Measurements from ENCODE around the gene ARHGAP9.

The ARHGAP9 gene

GRCh38 chr12:57488402-57489156, 8.9 kb upstream of the ARHGAP9 start:
- Histone ChIP-seq H3K9me3 (ENCODE audit: insufficient read depth, low read depth, low read length) (no peaks in the 10 kb centered on the region), H2AFZ (ENCODE audit: low read length) (no peak overlapping the region), H3K9me2 (replicated peaks; ENCODE audit: low read depth, low read length) (no peaks in the 10 kb centered on the region), H3K4me1 (ENCODE audit: insufficient read depth, low read length, poor library complexity, severe bottlenecking) (peaks cover 19% of the 10 kb centered on the region), H3K36me3 (ENCODE audit: insufficient read depth, low read length) (peaks cover 22% of the 10 kb centered on the region; the same call in 1 of the 2 replicates), H3F3A (ENCODE audit: low read depth) (no peaks in the 10 kb centered on the region), H3K4me3 (ENCODE audit: low read length, poor library complexity, severe bottlenecking) (peak overlapping the region; percentile 90), H3K4me2 (ENCODE audit: low read depth, low read length, poor library complexity, severe bottlenecking) (peak overlapping the region; percentile 91), H4K20me1 (ENCODE audit: insufficient read depth, low read length, poor library complexity, severe bottlenecking) (peaks cover 29% of the 10 kb centered on the region), H3K79me2 (ENCODE audit: insufficient read depth, low read length) (peaks cover 32% of the 10 kb centered on the region), H3K27me3 (ENCODE audit: insufficient read depth, low read length, poor library complexity, severe bottlenecking) (no peaks in the 10 kb centered on the region), H3K9ac (ENCODE audit: low read depth, low read length, poor library complexity, severe bottlenecking) (peak overlapping the region; percentile 97)
- TF ChIP-seq CTCF (conservative IDR thresholded peaks at IDR 0.05; ENCODE audit: low read length) (no peak), EZH2phosphoT487 (IDR thresholded peaks at IDR 0.05; ENCODE audit: borderline replicate concordance) (no peak)

GRCh38 chr12:57487597-57488401, 8.1 kb upstream of the ARHGAP9 start, which contains the start of gene MARS1:
TSS of gene MARS1 (plus strand) at chr12:57488068. CDS start at chr12:57488091, 23 bp downstream.
- H4K20me1 ChIP-seq (ENCODE audit: insufficient read depth, low read length, poor library complexity, severe bottlenecking): peaks cover 26% of the 10 kb centered on the region
- no peaks in the 10 kb centered on the region for H3F3A ChIP-seq (ENCODE audit: low read depth)
- H3K9me3 ChIP-seq (ENCODE audit: insufficient read depth, low read depth, low read length): no peaks in the 10 kb centered on the region
- TF ChIP-seq CTCF (conservative IDR thresholded peaks at IDR 0.05; ENCODE audit: low read length) (peak; percentile 61), EZH2phosphoT487 (IDR thresholded peaks at IDR 0.05; ENCODE audit: borderline replicate concordance) (no peak)
- H3K4me3 ChIP-seq (ENCODE audit: low read length, poor library complexity, severe bottlenecking): peak within 1 kb of the TSS; percentile 90
- peak within 1 kb of the TSS; percentile 91 for H3K4me2 ChIP-seq (ENCODE audit: low read depth, low read length, poor library complexity, severe bottlenecking)
- peak within 1 kb of the TSS; percentile 97 for H3K9ac ChIP-seq (ENCODE audit: low read depth, low read length, poor library complexity, severe bottlenecking)
- H2AFZ ChIP-seq (ENCODE audit: low read length): peak within 1 kb of the TSS; percentile 71
- peaks cover 19% of the 10 kb centered on the region; the same call in 1 of the 2 replicates for H3K36me3 ChIP-seq (ENCODE audit: insufficient read depth, low read length)
- peaks cover 19% of the 10 kb centered on the region for H3K4me1 ChIP-seq (ENCODE audit: insufficient read depth, low read length, poor library complexity, severe bottlenecking)
- no peaks in the 10 kb centered on the region for H3K9me2 ChIP-seq (replicated peaks; ENCODE audit: low read depth, low read length)
- H3K27me3 ChIP-seq (ENCODE audit: insufficient read depth, low read length, poor library complexity, severe bottlenecking): no peaks in the 10 kb centered on the region
- H3K79me2 ChIP-seq (ENCODE audit: insufficient read depth, low read length): peaks cover 32% of the 10 kb centered on the region

- no peak overlapping the region for H3K4me3 ChIP-seq (ENCODE audit: low read length, poor library complexity, severe bottlenecking)
- H3K9me3 ChIP-seq (ENCODE audit: insufficient read depth, low read depth, low read length): no peaks in the 10 kb centered on the region
- peaks cover 32% of the 10 kb centered on the region for H3K79me2 ChIP-seq (ENCODE audit: insufficient read depth, low read length)
- peak overlapping the region; percentile 71 for H2AFZ ChIP-seq (ENCODE audit: low read length)
- H3F3A ChIP-seq (ENCODE audit: low read depth): no peaks in the 10 kb centered on the region
- H3K4me2 ChIP-seq (ENCODE audit: low read depth, low read length, poor library complexity, severe bottlenecking): no peak overlapping the region
- peaks cover 19% of the 10 kb centered on the region; the same call in 1 of the 2 replicates for H3K36me3 ChIP-seq (ENCODE audit: insufficient read depth, low read length)
- no peaks in the 10 kb centered on the region for H3K9me2 ChIP-seq (replicated peaks; ENCODE audit: low read depth, low read length)
- peaks cover 19% of the 10 kb centered on the region for H3K4me1 ChIP-seq (ENCODE audit: insufficient read depth, low read length, poor library complexity, severe bottlenecking)
- no peak for TF ChIP-seq CTCF (conservative IDR thresholded peaks at IDR 0.05; ENCODE audit: low read length)
- peaks cover 25% of the 10 kb centered on the region for H4K20me1 ChIP-seq (ENCODE audit: insufficient read depth, low read length, poor library complexity, severe bottlenecking)
- H3K9ac ChIP-seq (ENCODE audit: low read depth, low read length, poor library complexity, severe bottlenecking): no peak overlapping the region
- no peaks in the 10 kb centered on the region for H3K27me3 ChIP-seq (ENCODE audit: insufficient read depth, low read length, poor library complexity, severe bottlenecking)
Measured at GRCh38 chr12:57487055-57487596, 7.5 kb upstream of the ARHGAP9 start.

Data from Loucy (cell line).